Mucosa of descending colon (tissue), 3 donors: Measurements from ENCODE around the gene PARD3B. TPM values are rescaled to one million over a fixed set of nuclear protein-coding genes. Genes with fewer than 3 reads are reported as not detected.

Experiments
- ATAC-seq: fragments of 200-7000 bp; cut with Tn5 transposase; one replicate; pipeline ENCODE4 v1.9.1; 2020; ENCODE audit warnings: mild to moderate bottlenecking, moderate library complexity
- DNase-seq, 3 donors: peaks; one replicate each; pipeline ENCODE4 v3.0.0-alpha.2; 2020
- H3K36me3 ChIP-seq: fragments of 200-600 bp; one replicate; pipeline ENCODE4 v1.8.0; 2021; ENCODE audit warnings: low read depth, mild to moderate bottlenecking
- H3K4me1 ChIP-seq: fragments of 200-600 bp; one replicate; pipeline ENCODE4 v1.8.0; 2021; ENCODE audit warnings: low read depth, mild to moderate bottlenecking
- H3K4me3 ChIP-seq: fragments of 200-600 bp; one replicate; pipeline ENCODE4 v1.8.0; 2021; ENCODE audit warnings: mild to moderate bottlenecking
- H3K9me3 ChIP-seq: fragments of 200-600 bp; one replicate; pipeline ENCODE4 v1.8.0; 2021; ENCODE audit warnings: mild to moderate bottlenecking
- CTCF ChIP-seq: fragments of 200-600 bp; IDR thresholded peaks from one replicate; pipeline ENCODE4 v1.8.0; 2022; ENCODE audit warnings: antibody characterized with exemption, mild to moderate bottlenecking
- intact Hi-C, 2 donors: fragments of 100-400 bp; cut with DNase I in 1 of 2; cut with micrococcal nuclease in 1 of 2; formaldehyde crosslinking; loops; one replicate each; pipeline versions ENCODE4 v1.11.0 to v1.11.1; 2022; cut with DNase I, micrococcal nuclease
- total RNA-seq, 3 donors: library from RNA; stranded (reverse); fragmentation: NEBNext Ultra II Directional in 2 of 3; extraction: Animal tissue kit (Norgen Biotek cat#: 25700) in 2 of 3; gene quantifications; one replicate each; pipeline versions ENCODE4 v1.2.1 to v1.2.4, GENCODE V29; 2021 to 2023
- donor health status: DM: no; HTN: no; CAD: no; lungs with moderate emphysema.
- donor health status: DM: no; HTN: no; CAD: no.
- donor health status: DM: no; HTN: yes; CAD: no.

PARD3B gene
- total RNA-seq, 3 donors from 2014 or later: 21.1 to 56.8 (median 44.0) TPM

- Histone ChIP-seq H3K4me1 (no peaks in the 10 kb centered on the region), H3K36me3 (no peaks in the 10 kb centered on the region), H3K9me3 (no peaks in the 10 kb centered on the region), H3K4me3 (no peak overlapping the region)
- ATAC-seq: no peak
- TF ChIP-seq CTCF: no peak
- intact Hi-C loops: no loop called here
- DNase-seq: no peak
Measured at GRCh38 chr2:205654878-205655605, 1109.8 kb downstream of the PARD3B start.

GRCh38 chr2:205655779-205656456, 1110.6 kb downstream of the PARD3B start:
- no peak for DNase-seq
- Histone ChIP-seq H3K4me3 (no peak overlapping the region), H3K4me1 (no peaks in the 10 kb centered on the region), H3K9me3 (no peaks in the 10 kb centered on the region), H3K36me3 (no peaks in the 10 kb centered on the region)
- no peak for ATAC-seq
- no peak for TF ChIP-seq CTCF
- intact Hi-C loops: no loop called here

GRCh38 chr2:205656461-205656860, 1111.2 kb downstream of the PARD3B start:
- DNase-seq: no peak
- Histone ChIP-seq H3K36me3 (no peaks in the 10 kb centered on the region), H3K9me3 (no peaks in the 10 kb centered on the region), H3K4me1 (no peaks in the 10 kb centered on the region), H3K4me3 (no peak overlapping the region)
- no peak for TF ChIP-seq CTCF
- intact Hi-C loops: no loop called here
- no peak for ATAC-seq

GRCh38 chr2:205656941-205657340, 1111.7 kb downstream of the PARD3B start:
- Histone ChIP-seq H3K36me3 (no peaks in the 10 kb centered on the region), H3K4me1 (no peaks in the 10 kb centered on the region), H3K4me3 (no peak overlapping the region), H3K9me3 (no peaks in the 10 kb centered on the region)
- TF ChIP-seq CTCF: no peak
- intact Hi-C loops: no loop called here
- ATAC-seq (no peak), DNase-seq (no peak)

- Histone ChIP-seq H3K4me3 (no peak overlapping the region), H3K36me3 (no peaks in the 10 kb centered on the region), H3K4me1 (no peaks in the 10 kb centered on the region), H3K9me3 (no peaks in the 10 kb centered on the region)
- TF ChIP-seq CTCF: no peak
- intact Hi-C loops: no loop called here
- DNase-seq: no peak
- ATAC-seq: peak; percentile 29
Measured at GRCh38 chr2:205657579-205657978, 1112.3 kb downstream of the PARD3B start.
